A549 treated with AZD2906 at 1 μM for 4 hours (cell line): ENCODE measurements around the gene PSD. TPM values are rescaled to one million over a fixed set of nuclear protein-coding genes. Genes with fewer than 3 reads are reported as not detected.

ENCODE experiments used
- total RNA-seq: library from RNA; stranded (reverse); fragments of 200-300 nt; extraction: Qiagen RNA extraction; gene quantifications from 5 replicates; pipeline ENCODE4 v1.2.3, GENCODE V29; 2022

PSD gene
- total RNA-seq, result 0.18 to 0.60 TPM (median 0.42 TPM) in 5 replicates

DNA sequence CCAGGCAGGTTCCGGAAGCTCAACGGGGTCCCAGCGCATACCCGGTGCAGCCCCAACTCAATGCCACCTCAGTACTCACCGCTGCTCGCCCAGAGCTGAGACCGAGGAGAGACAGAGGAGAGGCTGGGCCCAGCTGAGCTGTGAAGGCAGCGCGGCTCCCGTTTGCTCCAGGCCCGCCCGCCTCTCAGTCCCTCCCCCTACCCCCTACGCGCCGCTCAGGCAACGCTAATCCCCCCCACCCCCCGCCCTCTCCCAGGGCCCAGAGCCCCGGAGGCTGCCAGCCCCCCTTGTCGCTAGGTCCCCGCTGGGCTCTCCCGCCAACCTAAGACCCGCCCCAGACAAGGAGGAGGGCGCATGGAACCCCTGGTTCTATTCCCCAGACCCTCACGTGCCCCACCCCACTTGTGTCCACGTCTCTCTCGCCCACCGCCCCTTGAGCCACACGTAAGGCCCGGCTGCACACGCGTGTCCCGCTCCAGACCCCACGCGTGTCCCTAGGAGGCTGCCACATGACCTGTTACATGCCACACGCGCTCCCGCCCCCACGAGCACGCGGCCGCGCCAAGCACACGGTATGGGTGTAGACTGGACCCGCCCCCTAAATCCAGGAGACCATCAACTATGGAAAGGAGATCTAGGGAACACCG lies at the start of gene PSD:
Gene PSD (minus strand): TSS at position 164 of the 647 bp plus-strand sequence. CDS start 1,747 bp downstream, outside the sequence.

DNA sequence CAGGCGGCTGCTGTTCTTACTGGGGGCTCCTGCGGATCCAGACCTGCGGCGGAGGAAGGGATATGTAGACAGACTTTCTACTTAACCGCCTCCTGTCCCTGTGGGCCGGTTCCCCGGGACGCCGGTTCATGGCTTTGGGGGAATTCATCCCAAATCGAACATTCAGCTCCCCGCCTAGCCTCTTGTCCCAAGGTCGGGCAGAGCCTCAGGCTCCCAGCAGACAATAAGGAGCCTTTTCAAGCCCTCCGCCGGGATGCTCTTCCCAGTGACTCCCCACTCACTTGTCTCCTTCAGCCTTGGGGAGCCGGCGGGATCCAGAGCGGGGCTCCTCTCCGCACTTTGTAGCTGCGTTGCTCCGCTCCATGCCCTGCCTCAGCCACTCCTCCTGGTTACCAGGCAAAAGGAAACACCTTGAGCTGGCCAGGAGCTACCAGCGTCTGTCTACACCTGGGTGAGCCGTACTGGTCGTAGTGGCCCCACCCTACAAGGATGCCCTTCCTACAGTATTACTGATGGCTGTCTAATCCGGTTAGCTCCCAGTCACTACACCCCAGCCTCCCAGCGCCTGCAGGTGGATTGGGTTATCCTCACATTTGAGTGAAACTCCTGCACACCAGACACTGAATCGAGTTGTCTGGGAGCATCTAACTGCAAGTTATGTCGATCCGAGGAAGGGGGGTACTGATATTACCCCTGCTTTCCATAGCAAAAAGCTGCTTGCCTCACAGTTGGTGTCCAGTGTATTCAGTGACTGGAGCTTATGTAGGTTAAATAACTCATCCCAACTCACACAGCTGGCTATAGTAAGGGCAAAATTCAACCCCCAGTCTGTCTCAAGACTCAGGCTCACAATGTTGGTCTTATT lies 32.8 kb upstream of the PSD start, which contains the start of gene C10orf95:
Gene C10orf95 (minus strand): TSS at position 439 of the 865 bp plus-strand sequence. CDS start 450 bp downstream, outside the sequence.

DNA sequence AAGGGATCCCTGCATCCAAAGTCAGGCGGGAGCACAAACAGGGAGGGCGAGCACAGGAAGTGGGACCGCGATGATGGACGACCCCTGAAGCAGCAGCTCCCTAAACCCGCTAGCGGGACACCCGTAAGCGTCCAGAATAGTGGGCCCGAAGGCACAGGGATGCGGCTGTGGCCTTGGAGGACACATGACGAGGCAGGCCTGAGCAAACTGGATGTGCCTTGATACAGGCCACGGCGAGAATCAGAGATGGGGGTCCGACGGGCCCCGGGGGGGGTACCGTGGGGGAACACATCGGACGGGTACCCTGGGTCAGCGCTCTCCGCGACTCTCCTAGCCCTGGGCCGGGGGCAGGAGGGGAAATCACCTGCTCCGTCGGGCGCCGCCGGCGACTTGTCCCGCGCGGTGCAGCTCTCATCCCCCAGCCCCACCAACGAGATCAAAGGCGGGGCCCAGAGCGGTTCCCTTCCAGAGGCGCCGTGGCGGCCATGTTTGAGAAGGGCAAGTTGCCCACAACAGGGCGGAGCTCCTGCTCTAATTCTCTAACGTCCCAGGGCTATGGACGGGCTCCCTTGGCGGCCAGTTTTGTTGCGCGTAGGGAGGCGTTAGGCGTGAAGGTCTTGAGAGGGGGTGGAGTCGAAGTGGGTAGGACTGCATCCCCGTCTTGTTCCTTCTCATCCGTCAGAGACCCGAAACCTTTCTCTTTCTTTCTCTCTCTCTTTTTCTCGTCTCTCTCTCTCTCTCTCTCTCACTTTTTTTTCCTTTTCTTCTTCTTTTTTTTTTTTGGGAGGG lies 13.8 kb upstream of the PSD start, which contains the start of gene CUEDC2:
Gene CUEDC2 (minus strand): TSS at position 413 of the 789 bp plus-strand sequence. CDS start 7,386 bp downstream, outside the sequence.

GRCh38 chr10:102420714-102421506 lies 2.3 kb upstream of the PSD start, which contains the start of gene FBXL15:
TSS of gene FBXL15 (plus strand) at chr10:102420836. CDS start at chr10:102421130, 294 bp downstream.

GRCh38 chr10:102395400-102396316 lies 22.9 kb downstream of the PSD start, which contains the start of gene NFKB2:
TSS of gene NFKB2 (plus strand) at chr10:102395705. CDS start at chr10:102395960, 255 bp downstream.

Other genes with a start within 250 kb of the PSD start
- 0.21 to 0.39 TPM (median 0.25 TPM) in 5 replicates for gene ELOVL3, start 192.5 kb downstream of the PSD start, total RNA-seq
- gene PITX3, start 177.3 kb downstream of the PSD start, total RNA-seq, result 0.55 to 1.3 TPM (median 1.1 TPM) in 5 replicates
- gene GBF1, start 173.3 kb downstream of the PSD start, total RNA-seq, result 22.8 to 26.4 TPM (median 23.9 TPM) in 5 replicates
- gene NFKB2, start 23.1 kb downstream of the PSD start, total RNA-seq, result 36.9 to 59.6 TPM (median 45.2 TPM) in 5 replicates
- gene FBXL15, start 2.1 kb upstream of the PSD start, total RNA-seq, result 6.1 to 11.0 TPM (median 9.3 TPM) in 5 replicates
- 65.0 to 69.6 TPM (median 66.8 TPM) in 5 replicates for gene CUEDC2, start 13.8 kb upstream of the PSD start, total RNA-seq
- gene C10orf95, start 32.8 kb upstream of the PSD start, total RNA-seq, result 0.10 to 0.19 TPM (median 0.12 TPM) in 4 of 5 replicates, not detected in the other
- gene ACTR1A, start 83.9 kb upstream of the PSD start, total RNA-seq, result 86.1 to 97.8 TPM (median 94.1 TPM) in 5 replicates
- gene SUFU, start 85.2 kb upstream of the PSD start, total RNA-seq, result 5.8 to 6.9 TPM (median 6.7 TPM) in 5 replicates
- gene TRIM8, start 225.7 kb upstream of the PSD start, total RNA-seq, result 38.1 to 50.4 TPM (median 47.9 TPM) in 5 replicates